Measurements from ENCODE around the gene RFLNA. TPM values are rescaled to one million over a fixed set of nuclear protein-coding genes. Genes with fewer than 3 reads are reported as not detected.

RFLNA gene
- total and polyA plus RNA-seq, 7 donors, result 0.83 to 57.1 (median 17.6) TPM; not detected in 2

DNA sequence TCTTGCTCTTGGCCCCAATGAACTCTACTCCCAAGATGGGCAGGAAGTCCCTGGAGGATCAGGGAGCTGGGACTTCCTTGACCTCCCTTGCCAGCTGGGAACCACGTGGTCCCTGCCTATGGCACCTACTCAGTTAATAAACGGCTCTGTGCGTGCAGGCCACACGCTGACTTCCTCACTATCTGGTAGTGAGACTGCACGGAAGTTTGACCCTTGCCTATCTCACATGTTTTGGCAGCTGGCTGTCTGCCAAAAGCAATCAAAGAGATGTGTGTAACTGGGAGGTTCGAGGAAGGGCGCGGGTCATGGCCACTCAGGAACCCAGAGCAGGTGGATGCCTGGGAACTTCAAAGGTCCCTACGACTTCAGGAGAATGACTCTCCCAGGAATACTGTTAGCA is 57.9 kb downstream of the RFLNA start:
- TF ChIP-seq POLR2AphosphoS5 (IDR thresholded peaks at IDR 0.05) (peak in 1 of 4 donors; percentile 34), CTCF (IDR thresholded peaks at IDR 0.05) (no peak), POLR2A (IDR thresholded peaks at IDR 0.05) (no peak), EP300 (IDR thresholded peaks at IDR 0.05) (no peak)
- H3K27ac ChIP-seq, result peak overlapping the region in 3 of 4 donors; percentile 30 to 50 (median 30)
- intact Hi-C loops (cut with DNase I), result no loop called here
- H3K36me3 ChIP-seq, result peaks cover 22 to 100% (median 86%) of the 10 kb centered on the region in 4 donors
- no peak for DNase-seq
- WGBS, 2 donors, result 9 to 36% methylated on average over 9 of the region's 9 CpGs
- peaks cover 0 to 13% (median 12%) of the 10 kb centered on the region in 4 donors for H3K4me1 ChIP-seq
- H3K27me3 ChIP-seq, result no peaks in the 10 kb centered on the region
- no peak overlapping the region for H3K4me3 ChIP-seq
- H3K9me3 ChIP-seq, result no peaks in the 10 kb centered on the region

GRCh38 chr12:124354400-124354799 is 59.5 kb downstream of the RFLNA start:
- DNase-seq, result no peak
- Histone ChIP-seq H3K4me1 (peaks cover 0 to 26% (median 20%) of the 10 kb centered on the region in 4 donors), H3K4me3 (no peak overlapping the region), H3K36me3 (peaks cover 13 to 93% (median 79%) of the 10 kb centered on the region in 4 donors), H3K27me3 (no peaks in the 10 kb centered on the region), H3K9me3 (no peaks in the 10 kb centered on the region), H3K27ac (peak overlapping the region in 2 of 4 donors; percentile 6 to 31)
- TF ChIP-seq CTCF (IDR thresholded peaks at IDR 0.05) (no peak), EP300 (IDR thresholded peaks at IDR 0.05) (no peak), POLR2AphosphoS5 (IDR thresholded peaks at IDR 0.05) (no peak), POLR2A (IDR thresholded peaks at IDR 0.05) (no peak)
- 89 to 95% methylated on average over 13 of the region's 13 CpGs for WGBS, 2 donors
- intact Hi-C loops (cut with DNase I), result no loop called here

DNA sequence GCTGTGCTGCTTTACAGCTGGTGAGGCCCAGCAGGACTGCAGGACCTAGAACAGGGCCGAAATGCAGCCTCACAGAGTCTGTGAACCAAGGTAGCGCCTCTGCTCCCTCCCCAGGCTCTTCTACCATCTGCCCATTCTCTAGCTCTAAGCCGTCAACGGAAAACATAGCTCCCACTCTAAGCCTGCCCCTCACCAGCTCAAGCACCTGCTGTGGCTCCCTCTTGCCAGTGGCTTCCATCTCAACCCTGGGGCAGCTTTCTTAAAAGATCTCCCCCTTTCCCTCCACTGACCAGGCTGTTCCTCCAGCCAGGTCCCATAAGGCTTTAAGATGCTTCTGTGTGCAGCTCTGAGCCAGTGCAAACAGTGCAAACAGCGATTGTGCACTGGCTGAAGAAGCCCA is 61.3 kb downstream of the RFLNA start:
- H3K36me3 ChIP-seq, result peaks cover 9 to 77% (median 65%) of the 10 kb centered on the region in 4 donors
- intact Hi-C loops (cut with DNase I), result no loop called here
- peaks cover 0 to 38% (median 31%) of the 10 kb centered on the region in 4 donors for H3K4me1 ChIP-seq
- no peaks in the 10 kb centered on the region for H3K9me3 ChIP-seq
- H3K27ac ChIP-seq, result peak overlapping the region in 2 of 4 donors; percentile 8 to 44
- no peak overlapping the region for H3K4me3 ChIP-seq
- DNase-seq, result no peak
- TF ChIP-seq CTCF (IDR thresholded peaks at IDR 0.05) (no peak), EP300 (IDR thresholded peaks at IDR 0.05) (no peak), POLR2A (IDR thresholded peaks at IDR 0.05) (no peak), POLR2AphosphoS5 (IDR thresholded peaks at IDR 0.05) (no peak)
- WGBS, 2 donors, result 94 to 96% methylated on average over 5 of the region's 5 CpGs
- no peaks in the 10 kb centered on the region for H3K27me3 ChIP-seq

DNA sequence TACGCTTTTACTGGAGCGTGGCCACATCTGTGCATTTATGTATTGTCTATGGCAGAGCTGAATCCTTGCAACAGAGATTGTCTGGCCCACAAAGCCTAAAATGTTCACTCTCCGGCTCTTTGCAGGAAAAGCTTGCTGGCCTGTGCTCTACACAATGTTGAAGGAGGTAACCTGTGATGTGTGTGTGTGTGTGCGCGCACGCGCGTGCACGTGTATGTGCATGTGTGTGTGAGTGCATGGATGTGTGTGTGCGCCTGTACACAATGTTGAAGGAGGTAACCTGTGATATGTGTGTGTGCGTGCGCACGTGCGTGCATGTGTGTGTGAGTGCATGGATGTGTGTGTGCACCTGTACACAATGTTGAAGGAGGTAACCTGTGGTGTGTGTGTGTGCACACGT is 62.7 kb downstream of the RFLNA start:
- no peaks in the 10 kb centered on the region for H3K9me3 ChIP-seq
- H3K36me3 ChIP-seq, result peaks cover 0 to 76% (median 58%) of the 10 kb centered on the region in 4 donors
- no peak for DNase-seq
- no peak overlapping the region for H3K4me3 ChIP-seq
- H3K4me1 ChIP-seq, result peaks cover 0 to 32% (median 28%) of the 10 kb centered on the region in 4 donors
- H3K27ac ChIP-seq, result no peak overlapping the region
- 96 to 97% methylated on average over 15 of the region's 15 CpGs for WGBS, 2 donors
- intact Hi-C loops (cut with DNase I), result loop anchor here (2.0 kb wide), 1 partner anchor 415 kb away; no protein-coding TSS in a partner anchor
- TF ChIP-seq POLR2A (IDR thresholded peaks at IDR 0.05) (no peak), EP300 (IDR thresholded peaks at IDR 0.05) (no peak), POLR2AphosphoS5 (IDR thresholded peaks at IDR 0.05) (no peak)
- H3K27me3 ChIP-seq, result no peaks in the 10 kb centered on the region

- TF ChIP-seq EP300 (IDR thresholded peaks at IDR 0.05) (no peak), CTCF (IDR thresholded peaks at IDR 0.05) (no peak), POLR2A (IDR thresholded peaks at IDR 0.05) (no peak), POLR2AphosphoS5 (IDR thresholded peaks at IDR 0.05) (no peak)
- no peaks in the 10 kb centered on the region for H3K27me3 ChIP-seq
- peaks cover 0 to 30% (median 19%) of the 10 kb centered on the region in 4 donors for H3K4me1 ChIP-seq
- H3K27ac ChIP-seq, result peak overlapping the region; percentile 70 to 79 (median 75)
- 92 to 95% methylated on average over 11 of the region's 11 CpGs for WGBS, 2 donors
- peaks cover 0 to 76% (median 51%) of the 10 kb centered on the region in 4 donors for H3K36me3 ChIP-seq
- H3K9me3 ChIP-seq, result no peaks in the 10 kb centered on the region
- intact Hi-C loops (cut with DNase I), result loop anchor here (2.0 kb wide), 1 partner anchor 414 kb away; no protein-coding TSS in a partner anchor
- DNase-seq, result no peak
- H3K4me3 ChIP-seq, result no peak overlapping the region
These were observed 63.7 kb downstream of the RFLNA start for GRCh38 chr12:124358572-124358971.

All from sigmoid colon (tissue), 7 donors.